ENCODE measurements around the gene SNX13.

DNA sequence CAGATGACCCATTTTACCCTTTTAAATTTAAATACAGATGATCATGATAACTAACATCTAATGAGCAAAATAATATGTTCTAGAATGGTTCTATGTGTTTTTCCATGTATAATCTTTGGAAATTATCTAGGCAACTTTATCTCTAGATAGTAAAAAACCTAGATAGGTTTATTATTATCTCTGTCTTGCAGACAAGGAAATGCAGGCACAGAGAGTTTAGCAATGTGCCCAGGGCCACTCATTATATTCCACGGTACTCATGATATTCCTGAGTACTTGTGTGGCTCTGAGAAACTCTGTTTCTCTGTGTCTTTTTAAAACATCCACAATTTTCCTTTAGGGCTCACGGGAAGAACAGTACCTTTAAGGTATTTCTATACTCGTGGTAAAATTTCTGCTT is 26.4 kb upstream of the SNX13 start:
- TF ChIP-seq POLR2A (IDR thresholded peaks at IDR 0.05) (no peak), CTCF (IDR thresholded peaks at IDR 0.05) (no peak)

All from lower leg skin (tissue), 3 donors.